Stimulated activated naive B cell treated with anti-CD40 and anti-IgM and Interleukin-4, amounts not matched to agents 10 μg/mL and 1 μg/mL and 100 μg/mL, for 72 hours (primary cell): ENCODE data around the gene SAT2.

ENCODE experiments used
- ATAC-seq, 2 donors: fragments of 150-1000 bp; cut with Tn5 transposase; replicated peaks; 2 replicates each; pipeline ENCODE4 v1.10.0; 2021; ENCODE audit warnings: moderate library complexity in 1 of 2
- DNase-seq: peaks from one replicate; pipeline ENCODE4 v3.0.0; 2021
- H3K27ac Mint-ChIP-seq: one replicate; pipeline ENCODE4 v1.8.0; 2022; ENCODE audit warnings: mild to moderate bottlenecking, mixed read lengths
- H3K27me3 Mint-ChIP-seq, 2 donors: one replicate each; pipeline ENCODE4 v1.8.0; 2022; ENCODE audit warnings: mixed read lengths in 2 of 2
- H3K36me3 Mint-ChIP-seq, 2 donors: one replicate each; pipeline ENCODE4 v1.8.0; 2022; ENCODE audit warnings: mixed read lengths in 2 of 2, mild to moderate bottlenecking in 1 of 2
- H3K4me1 Mint-ChIP-seq, 2 donors: one replicate each; pipeline ENCODE4 v1.8.0; 2022; ENCODE audit warnings: mixed read lengths in 2 of 2, mild to moderate bottlenecking in 1 of 2
- H3K4me3 Mint-ChIP-seq, 2 donors: one replicate each; pipeline ENCODE4 v1.8.0; 2022; ENCODE audit warnings: mild to moderate bottlenecking in 2 of 2, mixed read lengths in 2 of 2, moderate library complexity in 1 of 2
- H3K9me3 Mint-ChIP-seq, 2 donors: one replicate each; pipeline ENCODE4 v1.8.0; 2022; ENCODE audit warnings: mixed read lengths in 2 of 2, mild to moderate bottlenecking in 1 of 2

SAT2 gene

DNA sequence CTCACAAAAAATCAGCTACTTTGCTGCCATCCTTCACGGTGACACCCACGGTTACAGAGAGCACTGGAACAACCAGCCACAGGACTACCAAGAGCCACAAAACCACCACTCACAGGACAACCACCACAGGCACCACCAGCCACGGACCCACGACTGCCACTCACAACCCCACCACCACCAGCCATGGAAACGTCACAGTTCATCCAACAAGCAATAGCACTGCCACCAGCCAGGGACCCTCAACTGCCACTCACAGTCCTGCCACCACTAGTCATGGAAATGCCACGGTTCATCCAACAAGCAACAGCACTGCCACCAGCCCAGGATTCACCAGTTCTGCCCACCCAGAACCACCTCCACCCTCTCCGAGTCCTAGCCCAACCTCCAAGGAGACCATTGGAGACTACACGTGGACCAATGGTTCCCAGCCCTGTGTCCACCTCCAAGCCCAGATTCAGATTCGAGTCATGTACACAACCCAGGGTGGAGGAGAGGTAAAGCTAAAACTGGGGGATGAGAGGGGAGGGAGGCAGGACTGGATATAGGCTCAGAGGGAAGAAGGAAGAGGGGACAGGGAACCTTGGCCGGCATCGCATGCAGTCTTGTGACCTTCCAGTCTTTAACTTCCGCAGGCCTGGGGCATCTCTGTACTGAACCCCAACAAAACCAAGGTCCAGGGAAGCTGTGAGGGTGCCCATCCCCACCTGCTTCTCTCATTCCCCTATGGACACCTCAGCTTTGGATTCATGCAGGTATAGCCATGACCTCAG is 47.6 kb downstream of the SAT2 start:
- Mint-ChIP-seq H3K36me3 (peaks cover 72 to 88% of the 10 kb centered on the region in 2 donors), H3K27ac (peak overlapping the region; percentile 100), H3K9me3 (no peaks in the 10 kb centered on the region), H3K4me3 (peak overlapping the region; percentile 77 to 79), H3K27me3 (no peaks in the 10 kb centered on the region), H3K4me1 (peaks cover 59 to 91% of the 10 kb centered on the region in 2 donors)
- DNase-seq: no peak
- ATAC-seq: peak; percentile 3 to 6

- no peaks in the 10 kb centered on the region for H3K9me3 Mint-ChIP-seq
- ATAC-seq (peak; percentile 81 to 82), DNase-seq (peak; percentile 83)
- H3K36me3 Mint-ChIP-seq: peaks cover 72 to 90% of the 10 kb centered on the region in 2 donors
- H3K4me3 Mint-ChIP-seq: peak within 1 kb of the TSS; percentile 77 to 79
- peaks cover 59 to 87% of the 10 kb centered on the region in 2 donors for H3K4me1 Mint-ChIP-seq
- H3K27ac Mint-ChIP-seq: peak within 1 kb of the TSS; percentile 100
- H3K27me3 Mint-ChIP-seq: no peaks in the 10 kb centered on the region
These were observed 48.4 kb downstream of the SAT2 start, which contains the start of gene CD68 for GRCh38 chr17:7579001-7579833. TSS of gene CD68 (plus strand) at chr17:7579638. CDS start at chr17:7579678, 40 bp downstream.

DNA sequence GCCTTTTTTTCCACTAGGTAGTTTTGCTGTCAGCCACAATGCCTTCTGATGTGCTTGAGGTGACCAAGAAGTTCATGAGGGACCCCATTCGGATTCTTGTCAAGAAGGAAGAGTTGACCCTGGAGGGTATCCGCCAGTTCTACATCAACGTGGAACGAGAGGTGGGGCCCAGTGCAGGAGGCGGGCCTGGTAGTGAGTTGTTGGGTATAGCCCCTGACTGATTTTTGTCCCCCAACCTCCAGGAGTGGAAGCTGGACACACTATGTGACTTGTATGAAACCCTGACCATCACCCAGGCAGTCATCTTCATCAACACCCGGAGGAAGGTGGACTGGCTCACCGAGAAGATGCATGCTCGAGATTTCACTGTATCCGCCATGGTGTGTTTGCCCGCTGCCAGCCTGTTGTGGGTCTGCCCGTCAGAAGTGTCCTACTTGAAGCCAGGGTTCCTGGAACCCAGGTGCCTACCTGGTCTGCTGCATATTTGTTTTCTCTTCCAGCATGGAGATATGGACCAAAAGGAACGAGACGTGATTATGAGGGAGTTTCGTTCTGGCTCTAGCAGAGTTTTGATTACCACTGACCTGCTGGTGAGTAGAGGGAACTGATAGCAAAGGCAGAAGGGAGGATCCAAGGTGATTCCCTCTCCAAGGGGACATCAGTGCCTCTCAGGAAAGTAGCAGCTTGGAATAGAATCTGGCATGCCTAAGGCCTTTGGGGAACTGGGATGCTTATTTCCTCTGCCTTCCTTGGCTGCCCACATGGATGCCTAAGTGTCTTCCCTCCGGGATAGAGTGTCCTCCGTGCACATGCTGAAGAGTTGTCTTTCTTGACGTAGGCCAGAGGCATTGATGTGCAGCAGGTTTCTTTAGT is 50.1 kb downstream of the SAT2 start:
- ATAC-seq (no peak), DNase-seq (no peak)
- H3K4me1 Mint-ChIP-seq: peaks cover 58 to 92% of the 10 kb centered on the region in 2 donors
- peak overlapping the region; percentile 100 for H3K27ac Mint-ChIP-seq
- H3K9me3 Mint-ChIP-seq: peaks cover 1 to 3% of the 10 kb centered on the region in 2 donors
- peaks cover 78 to 95% of the 10 kb centered on the region in 2 donors for H3K36me3 Mint-ChIP-seq
- peaks cover 4 to 6% of the 10 kb centered on the region in 2 donors for H3K27me3 Mint-ChIP-seq
- H3K4me3 Mint-ChIP-seq: peak overlapping the region in 1 of 2 donors; percentile 44

DNA sequence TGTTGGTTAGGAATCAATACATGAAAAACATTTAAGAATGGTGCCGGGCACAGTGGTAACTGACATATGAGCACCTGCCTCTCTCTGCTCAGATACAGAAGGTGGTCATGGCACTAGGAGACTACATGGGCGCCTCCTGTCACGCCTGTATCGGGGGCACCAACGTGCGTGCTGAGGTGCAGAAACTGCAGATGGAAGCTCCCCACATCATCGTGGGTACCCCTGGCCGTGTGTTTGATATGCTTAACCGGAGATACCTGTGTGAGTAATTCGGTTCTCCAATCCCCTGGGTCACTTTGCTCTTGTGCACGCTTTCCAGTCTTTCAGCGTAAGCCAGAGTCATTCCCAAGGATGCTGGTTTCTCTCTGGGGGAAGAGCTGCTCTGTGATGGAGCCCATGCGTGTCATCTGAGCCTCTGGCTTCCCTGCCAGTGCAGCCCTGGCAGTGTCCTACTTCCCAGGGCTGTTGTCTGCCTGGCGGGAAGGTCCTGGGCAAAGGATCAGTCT is 51.1 kb downstream of the SAT2 start:
- DNase-seq (no peak), ATAC-seq (no peak)
- H3K27me3 Mint-ChIP-seq: peaks cover 5 to 7% of the 10 kb centered on the region in 2 donors
- peaks cover 78 to 96% of the 10 kb centered on the region in 2 donors for H3K36me3 Mint-ChIP-seq
- peaks cover 52 to 90% of the 10 kb centered on the region in 2 donors for H3K4me1 Mint-ChIP-seq
- peaks cover 1 to 3% of the 10 kb centered on the region in 2 donors for H3K9me3 Mint-ChIP-seq
- peak overlapping the region; percentile 8 to 53 for H3K4me3 Mint-ChIP-seq
- peak overlapping the region; percentile 100 for H3K27ac Mint-ChIP-seq
